ENCODE data around the gene MYO1B.
A peak's percentile ranks its signal among the peaks of the same experiment; 100 is the strongest.

The MYO1B gene

GRCh38 chr2:191245046-191245868 lies at the start of gene MYO1B:
TSS of gene MYO1B (plus strand) at chr2:191245404. CDS start at chr2:191276896, 31,492 bp downstream.
- peak; percentile 22 for DNase-seq

DNA sequence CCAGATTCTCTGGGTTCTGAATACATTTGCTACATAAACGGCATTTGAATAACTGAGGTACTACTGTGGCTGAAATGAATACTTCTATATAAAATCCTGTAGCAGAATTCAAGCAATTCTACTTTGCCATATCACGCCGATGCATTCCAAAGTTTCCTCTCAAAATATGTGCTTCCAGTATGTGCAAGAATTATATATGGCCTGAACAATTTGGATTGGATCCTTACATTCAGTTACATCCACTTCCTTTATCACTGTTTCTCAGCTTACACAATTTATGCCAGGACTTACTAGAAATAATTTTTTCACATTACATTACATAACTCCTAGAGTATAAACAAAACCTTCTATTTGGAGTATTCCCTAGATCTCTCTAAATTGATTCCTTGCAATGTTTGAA lies 48.1 kb upstream of the MYO1B start:
- no peak for DNase-seq

DNA sequence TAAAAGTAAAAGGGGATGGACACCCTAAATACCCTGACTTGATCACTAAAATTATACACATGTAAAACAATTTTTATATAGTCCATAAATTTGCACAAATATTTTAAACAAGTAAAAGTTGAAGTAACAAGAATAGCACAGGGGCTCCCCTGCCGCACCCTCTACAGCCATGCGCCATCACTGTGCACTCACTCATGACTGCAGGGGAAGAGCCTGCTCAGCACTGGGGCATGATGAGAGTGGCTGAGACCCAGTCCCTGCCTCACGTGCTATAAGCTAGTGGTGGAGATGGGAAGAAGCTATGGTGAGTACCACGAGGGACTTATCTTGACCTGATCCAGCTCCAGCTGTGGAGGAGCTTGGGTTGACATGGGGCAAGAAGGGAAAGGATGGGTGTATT lies 46.9 kb upstream of the MYO1B start:
- no peak for DNase-seq

DNA sequence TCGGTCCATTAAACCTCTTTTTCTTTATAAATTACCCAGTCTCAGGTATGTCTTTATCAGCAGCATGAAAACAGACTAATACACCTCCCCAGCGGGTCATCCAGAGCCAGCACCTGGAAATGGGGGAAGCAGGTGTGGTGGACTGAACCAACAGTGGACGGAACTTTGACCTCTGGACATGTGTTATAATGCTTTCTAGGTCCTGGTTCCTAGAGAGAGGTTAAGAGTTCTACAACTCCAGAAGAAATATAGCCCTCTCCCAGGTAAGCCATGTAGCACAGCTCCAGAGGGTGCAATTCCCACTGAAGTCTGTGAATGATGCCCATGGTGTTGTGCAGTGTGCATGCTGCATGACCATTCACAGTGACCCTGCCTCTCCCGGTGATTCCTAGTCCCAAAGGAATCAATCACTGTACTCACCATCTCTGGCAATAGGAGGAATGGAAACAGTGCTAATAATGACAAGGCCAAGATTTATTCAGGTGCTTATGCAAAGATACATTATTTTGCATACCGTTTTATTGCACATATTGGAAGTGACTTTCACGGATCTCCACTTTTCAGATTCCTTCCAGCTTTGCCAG lies 45.2 kb upstream of the MYO1B start:
- DNase-seq: no peak

GRCh38 chr2:191200910-191201309 lies 44.3 kb upstream of the MYO1B start:
- DNase-seq: no peak

GRCh38 chr2:191202209-191202721 lies 42.9 kb upstream of the MYO1B start:
- no peak for DNase-seq

DNA sequence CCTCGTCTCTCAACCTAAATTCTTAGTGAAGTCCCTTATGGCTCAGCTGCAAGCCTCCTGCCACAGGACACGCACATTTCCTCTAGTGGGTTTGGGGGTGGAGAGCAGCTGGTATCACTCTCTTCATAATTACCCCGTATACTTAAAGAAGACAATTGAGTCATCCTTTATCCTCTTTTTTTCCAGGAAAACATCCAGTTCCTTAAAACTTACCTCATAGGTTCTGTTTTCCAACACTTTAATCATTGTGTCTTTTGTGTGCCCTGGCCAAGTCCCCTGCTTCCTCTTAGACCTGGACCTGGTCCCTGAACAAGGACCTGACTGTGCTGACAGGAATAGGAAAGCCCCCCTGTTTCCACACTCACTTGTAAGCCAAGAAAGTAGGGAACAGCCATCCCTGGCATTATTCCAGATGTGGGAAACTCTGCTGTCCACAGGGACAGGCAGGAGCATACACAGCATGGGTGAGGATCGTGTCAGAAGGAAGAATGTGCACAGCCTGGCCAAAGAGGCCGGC lies 42.3 kb upstream of the MYO1B start:
- no peak for DNase-seq

DNA sequence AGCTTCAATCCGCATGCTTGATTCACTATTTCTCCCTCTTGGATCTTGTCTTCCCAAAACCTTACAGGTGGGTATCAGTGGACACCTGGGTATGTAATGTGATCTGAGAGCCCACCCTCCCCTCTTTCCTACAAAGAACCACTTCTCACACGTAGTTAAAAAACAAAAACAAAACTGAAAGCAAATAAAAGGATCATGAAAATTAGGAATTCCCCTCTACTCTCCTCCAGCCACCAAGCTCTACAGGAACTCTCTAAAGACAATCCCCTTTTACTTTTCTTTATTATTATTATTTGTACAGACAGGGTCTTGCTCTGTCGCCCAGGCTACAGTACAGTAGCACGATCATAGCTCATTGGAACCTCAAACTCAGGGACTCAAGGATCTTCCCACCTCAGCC lies 40.8 kb upstream of the MYO1B start:
- no peak for DNase-seq

DNA sequence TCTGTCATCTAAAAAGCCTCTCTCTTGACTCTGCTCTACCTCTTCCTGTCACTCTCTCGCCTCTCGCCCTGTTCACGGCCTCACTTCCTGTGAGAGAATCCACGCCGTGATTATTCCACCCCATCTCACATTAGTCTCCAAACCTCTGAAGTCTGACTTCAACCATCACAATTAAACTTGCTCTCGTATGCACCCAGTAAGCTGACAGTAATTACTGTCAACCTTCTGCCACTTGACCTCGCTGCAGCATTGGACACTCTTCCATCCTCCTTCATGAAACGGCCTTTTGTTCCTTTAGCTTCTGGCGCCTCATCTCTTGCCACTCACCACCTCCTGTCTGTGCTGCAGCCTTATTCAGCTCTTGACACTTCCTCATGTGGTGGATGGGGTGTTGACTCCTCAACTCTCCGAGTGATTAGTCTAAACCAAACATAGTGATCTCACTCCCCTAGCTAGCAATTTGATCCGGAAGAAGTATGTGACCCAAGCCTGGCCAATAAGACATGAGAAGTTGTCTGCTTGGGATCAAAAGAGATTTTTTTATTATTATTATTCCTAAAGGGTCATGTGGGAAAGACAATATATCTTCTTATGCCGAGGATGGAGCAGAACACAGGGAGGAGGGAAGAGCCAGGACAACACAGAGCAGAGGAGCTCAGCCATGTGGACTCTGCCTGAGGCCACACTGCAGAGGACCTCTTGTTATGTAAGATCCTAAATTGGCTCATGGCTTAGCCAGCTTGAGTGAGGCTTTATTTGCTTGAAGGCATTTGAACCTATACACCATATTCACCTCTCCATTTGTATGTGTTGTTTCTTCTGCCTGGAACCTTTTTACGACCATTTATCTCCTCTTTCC lies 38.4 kb upstream of the MYO1B start:
- DNase-seq: no peak

DNA sequence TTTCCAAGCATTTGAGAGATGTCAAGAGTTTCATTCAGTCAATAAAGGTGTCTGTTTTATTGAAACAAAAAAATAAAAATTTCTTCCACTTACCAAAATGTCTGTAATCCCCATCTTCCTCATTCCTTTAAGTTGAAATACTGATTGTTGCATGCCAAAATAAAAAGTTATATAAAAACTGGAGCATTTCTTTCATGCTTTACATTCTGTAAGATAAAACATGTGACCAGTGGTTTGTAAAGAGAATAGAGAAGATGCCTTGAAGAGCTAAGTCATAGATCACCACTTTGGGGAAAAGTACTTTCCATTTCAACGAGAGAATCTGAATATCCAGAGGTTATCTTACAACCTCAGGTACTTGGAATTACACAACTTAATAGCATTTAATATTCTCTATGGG lies 35.9 kb upstream of the MYO1B start:
- no peak for DNase-seq

GRCh38 chr2:191212119-191212518 lies 33.1 kb upstream of the MYO1B start:
- DNase-seq: no peak

GRCh38 chr2:191213333-191213732 lies 31.9 kb upstream of the MYO1B start:
- no peak for DNase-seq

DNA sequence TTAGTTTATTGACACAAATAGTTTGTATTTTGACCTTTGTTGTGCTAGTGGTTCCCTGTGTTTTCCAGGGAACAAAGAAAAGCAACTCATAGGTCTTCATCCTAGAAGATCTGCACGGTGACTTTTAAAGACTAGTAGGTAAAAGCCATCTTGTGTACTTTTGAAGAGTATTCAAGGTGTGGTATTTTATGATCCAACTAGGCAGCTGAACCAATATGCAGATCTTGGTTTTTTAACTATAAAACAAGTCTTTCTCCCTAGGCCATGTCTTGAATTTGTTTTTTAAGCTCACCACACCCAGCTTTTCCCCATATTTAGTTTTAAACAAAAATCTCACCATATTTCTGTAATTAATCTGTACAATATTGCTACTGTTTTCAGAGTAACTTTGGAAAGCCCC lies 30.0 kb upstream of the MYO1B start:
- no peak for DNase-seq

GRCh38 chr2:191215666-191216065 lies 29.5 kb upstream of the MYO1B start:
- no peak for DNase-seq

DNA sequence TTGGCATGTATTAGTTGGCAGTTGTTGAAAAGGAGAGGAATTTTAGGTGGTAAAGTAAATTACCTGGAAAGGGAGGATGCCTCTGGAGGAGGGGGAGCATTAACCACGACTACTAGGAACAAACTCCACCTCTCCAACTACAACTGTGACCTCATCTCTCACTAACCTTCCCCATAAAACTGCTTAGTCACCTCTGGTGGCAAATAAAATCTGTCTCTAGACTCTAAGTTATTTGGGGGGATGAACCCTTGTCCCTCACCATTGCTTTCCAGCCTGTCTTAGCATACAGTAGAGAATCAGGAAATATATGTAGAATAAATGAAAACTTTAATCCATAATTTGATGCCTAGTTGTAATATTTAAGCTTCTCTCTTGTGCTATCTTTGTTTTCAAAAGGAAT lies 27.6 kb upstream of the MYO1B start:
- DNase-seq: no peak

DNA sequence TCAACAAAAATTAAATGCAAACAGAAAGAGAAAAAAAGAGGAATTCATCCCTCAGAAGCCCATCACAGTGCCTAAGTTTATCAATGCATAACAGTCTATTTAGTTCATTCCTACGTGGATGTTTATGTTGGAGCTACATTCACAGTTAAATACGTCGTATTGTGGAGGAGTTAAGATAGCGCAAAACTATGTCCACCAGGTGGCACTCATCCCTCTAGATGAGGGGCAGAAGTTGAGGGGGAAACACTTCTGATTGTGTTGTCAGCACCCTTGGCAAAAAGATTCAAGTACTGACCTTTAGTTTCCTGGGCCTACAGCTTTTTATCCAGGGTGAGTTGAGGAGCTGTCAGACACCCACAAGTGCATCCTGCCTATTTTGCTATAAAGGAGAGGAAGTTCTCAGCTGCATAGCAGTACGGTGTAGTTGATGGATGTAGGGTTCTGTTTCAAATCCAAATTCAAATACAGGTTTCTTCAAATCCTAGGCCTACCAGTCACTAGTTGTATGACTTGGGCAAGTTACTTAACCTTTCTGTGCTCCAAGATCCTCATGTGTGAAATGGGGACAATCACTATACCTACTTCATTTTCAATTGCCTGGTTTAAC lies 26.8 kb upstream of the MYO1B start:
- DNase-seq: peak; percentile 40

DNA sequence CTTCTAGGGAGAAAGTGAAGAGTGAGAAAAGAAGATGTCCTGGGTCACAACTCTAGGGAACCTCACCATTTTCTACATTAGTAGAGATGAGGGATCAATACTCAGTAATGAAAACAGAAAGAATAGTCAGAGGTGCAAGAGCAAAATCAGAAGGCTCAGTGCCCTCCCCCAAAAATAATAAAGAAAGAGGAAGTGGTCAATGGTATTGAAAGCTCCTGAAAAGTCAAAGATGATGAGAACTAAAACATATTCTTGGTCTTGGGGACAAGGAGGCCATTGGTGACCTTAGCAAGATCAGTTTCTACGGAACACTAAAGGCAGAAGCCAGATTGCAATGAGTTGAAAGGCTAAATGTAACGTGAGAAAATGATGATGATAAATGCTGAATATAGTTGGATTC lies 24.5 kb upstream of the MYO1B start:
- DNase-seq: no peak

GRCh38 chr2:191221666-191222065 lies 23.5 kb upstream of the MYO1B start:
- DNase-seq: no peak

- no peak for DNase-seq
Observed at GRCh38 chr2:191222507-191222906, 22.7 kb upstream of the MYO1B start.

GRCh38 chr2:191222952-191223351 lies 22.3 kb upstream of the MYO1B start:
- no peak for DNase-seq

DNA sequence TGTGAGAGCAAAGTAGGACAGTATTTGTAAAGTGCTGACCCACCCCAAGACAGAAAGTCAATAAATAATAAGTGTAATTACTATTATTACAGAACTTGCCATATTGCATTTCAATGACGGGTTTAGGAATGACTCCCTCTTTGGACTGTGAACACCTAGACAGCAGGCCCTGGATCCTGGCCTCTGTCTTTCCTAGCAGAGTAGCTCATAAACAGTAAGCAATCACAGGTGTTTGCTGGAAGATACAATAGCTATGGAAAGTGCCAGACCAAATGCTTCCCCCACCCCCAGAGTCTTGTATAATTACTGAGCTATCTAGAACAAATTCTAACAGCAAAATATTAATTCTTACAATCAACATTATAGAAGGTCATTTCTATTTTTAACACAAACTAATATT lies 20.1 kb upstream of the MYO1B start:
- no peak for DNase-seq

- no peak for DNase-seq
Observed at GRCh38 chr2:191225690-191226089, 19.5 kb upstream of the MYO1B start.

DNA sequence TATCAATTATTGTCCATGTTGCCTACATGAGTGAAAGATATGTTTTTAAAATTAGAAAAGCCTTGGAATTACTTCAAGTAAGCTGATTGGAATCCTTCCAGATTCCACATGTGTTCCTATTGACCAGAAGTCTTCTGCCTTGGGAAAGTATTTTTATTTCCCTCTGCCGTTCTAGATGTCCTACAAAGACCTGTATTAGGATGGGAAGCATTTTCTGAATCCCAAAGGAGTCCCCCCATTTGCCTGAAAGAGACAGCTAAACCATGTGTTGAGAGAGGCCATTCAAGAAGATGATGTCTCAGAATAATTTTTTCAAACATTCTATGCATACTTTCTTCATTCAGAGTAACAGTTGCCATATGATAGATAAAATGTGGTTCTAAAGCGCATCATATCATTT lies 19.0 kb upstream of the MYO1B start:
- no peak for DNase-seq
